ENCODE measurements around the gene TTC33.

TTC33 gene

DNA sequence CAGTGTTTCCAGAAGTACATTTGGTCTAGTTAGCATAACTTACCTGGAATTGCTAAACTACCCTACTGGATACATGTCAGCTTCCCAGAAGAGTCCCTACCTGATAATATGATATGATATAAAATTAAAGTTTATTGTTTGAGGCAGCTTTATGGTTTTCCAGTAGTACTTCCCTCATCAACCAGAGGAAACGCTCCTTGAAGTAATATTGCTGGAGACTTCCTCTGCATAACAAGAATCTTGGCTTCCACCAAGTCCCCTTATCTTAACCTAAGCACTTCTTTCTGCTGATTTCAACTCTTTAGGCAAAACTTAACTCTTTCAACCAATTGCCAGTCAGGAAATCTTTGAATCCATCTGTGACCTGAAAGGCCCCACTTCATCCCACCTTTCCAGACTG is 290.3 kb downstream of the TTC33 start:
- no peak for DNase-seq

DNA sequence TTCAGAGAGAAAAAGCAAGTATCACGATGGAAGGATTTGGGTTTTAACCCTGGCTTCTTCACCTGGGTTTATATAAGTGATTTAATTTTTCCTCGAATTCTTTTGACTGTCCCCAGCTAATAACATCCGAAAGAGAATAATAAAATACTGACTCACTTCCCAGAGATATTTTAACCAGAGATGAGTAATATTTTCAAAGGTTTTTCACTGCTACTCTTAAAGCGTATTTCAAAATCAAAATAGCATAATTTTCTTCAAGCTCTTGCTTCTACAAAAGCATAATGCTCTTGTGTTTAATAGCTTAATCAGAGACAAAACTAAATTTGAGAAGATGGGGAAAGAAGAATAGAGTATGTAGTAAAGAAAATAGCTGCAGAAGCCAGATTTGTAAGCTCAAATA is 291.2 kb downstream of the TTC33 start:
- no peak for DNase-seq
